SK-N-SH treated with all-trans-retinoic acid at 6 μM for 48 hours (cell line): ENCODE results near the gene TTLL6.

Experiments used
- RARB ChIP-seq: fragments of 250-450 bp; sonication (Bioruptor Pico); IDR thresholded peaks from 2 replicates; pipeline ENCODE4 v1.8.0; 2021; ENCODE audit warnings: mild to moderate bottlenecking, moderate library complexity
- TF ChIP-seq, protein P1 (sequence below): fragments of 250-450 bp; sonication (Bioruptor Pico); IDR thresholded peaks from 2 replicates; pipeline ENCODE4 v1.8.0; 2020; ENCODE audit warnings: mild to moderate bottlenecking, moderate library complexity, borderline replicate concordance
- TF ChIP-seq, protein P2 (sequence below): fragments of 250-450 bp; sonication (Bioruptor Pico); IDR thresholded peaks from 2 replicates; pipeline ENCODE4 v1.5.1; 2020; ENCODE audit warnings: low read depth, mild to moderate bottlenecking, moderate library complexity

DNA sequence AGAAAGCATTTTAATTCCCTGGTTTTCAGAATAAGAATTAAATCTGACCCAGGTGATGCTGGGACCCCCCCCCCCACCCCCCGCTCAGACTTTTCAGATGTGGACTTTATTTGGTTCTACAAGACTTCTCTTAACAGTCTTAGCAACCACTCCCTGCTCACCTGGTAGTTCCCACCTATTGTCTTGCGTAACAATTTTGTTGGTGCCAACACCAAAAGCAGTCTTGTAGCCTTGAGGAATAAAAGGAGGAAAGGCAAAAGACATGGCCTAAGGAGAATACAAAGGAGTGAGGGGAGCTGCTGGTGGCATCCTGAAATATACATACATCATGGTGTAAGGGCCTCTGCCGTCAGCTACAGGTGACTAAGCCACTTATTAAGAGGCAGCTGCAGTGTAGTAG, 5.0 kb downstream of the TTLL6 start:
- TF ChIP-seq, protein P1, sequence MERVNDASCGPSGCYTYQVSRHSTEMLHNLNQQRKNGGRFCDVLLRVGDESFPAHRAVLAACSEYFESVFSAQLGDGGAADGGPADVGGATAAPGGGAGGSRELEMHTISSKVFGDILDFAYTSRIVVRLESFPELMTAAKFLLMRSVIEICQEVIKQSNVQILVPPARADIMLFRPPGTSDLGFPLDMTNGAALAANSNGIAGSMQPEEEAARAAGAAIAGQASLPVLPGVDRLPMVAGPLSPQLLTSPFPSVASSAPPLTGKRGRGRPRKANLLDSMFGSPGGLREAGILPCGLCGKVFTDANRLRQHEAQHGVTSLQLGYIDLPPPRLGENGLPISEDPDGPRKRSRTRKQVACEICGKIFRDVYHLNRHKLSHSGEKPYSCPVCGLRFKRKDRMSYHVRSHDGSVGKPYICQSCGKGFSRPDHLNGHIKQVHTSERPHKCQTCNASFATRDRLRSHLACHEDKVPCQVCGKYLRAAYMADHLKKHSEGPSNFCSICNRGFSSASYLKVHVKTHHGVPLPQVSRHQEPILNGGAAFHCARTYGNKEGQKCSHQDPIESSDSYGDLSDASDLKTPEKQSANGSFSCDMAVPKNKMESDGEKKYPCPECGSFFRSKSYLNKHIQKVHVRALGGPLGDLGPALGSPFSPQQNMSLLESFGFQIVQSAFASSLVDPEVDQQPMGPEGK: no peak
- TF ChIP-seq, protein P2, sequence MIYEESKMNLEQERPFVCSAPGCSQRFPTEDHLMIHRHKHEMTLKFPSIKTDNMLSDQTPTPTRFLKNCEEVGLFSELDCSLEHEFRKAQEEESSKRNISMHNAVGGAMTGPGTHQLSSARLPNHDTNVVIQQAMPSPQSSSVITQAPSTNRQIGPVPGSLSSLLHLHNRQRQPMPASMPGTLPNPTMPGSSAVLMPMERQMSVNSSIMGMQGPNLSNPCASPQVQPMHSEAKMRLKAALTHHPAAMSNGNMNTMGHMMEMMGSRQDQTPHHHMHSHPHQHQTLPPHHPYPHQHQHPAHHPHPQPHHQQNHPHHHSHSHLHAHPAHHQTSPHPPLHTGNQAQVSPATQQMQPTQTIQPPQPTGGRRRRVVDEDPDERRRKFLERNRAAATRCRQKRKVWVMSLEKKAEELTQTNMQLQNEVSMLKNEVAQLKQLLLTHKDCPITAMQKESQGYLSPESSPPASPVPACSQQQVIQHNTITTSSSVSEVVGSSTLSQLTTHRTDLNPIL (CRISPR knock-in tag): no peak
- no peak for TF ChIP-seq RARB (CRISPR knock-in tag)
